GM21390 (cell line): ENCODE data around the gene KCNB1.
"Not testable (repeated sequence)": the region's sequence is repeated elsewhere in the genome, so short reads cannot be mapped to it uniquely, and the experiment has no call there.

Experiments
- ATAC-seq: cut with Tn5 transposase; IDR thresholded peaks from one replicate; pipeline ENCODE4 v1.9.1; 2021; ENCODE audit not compliant: unreplicated experiment

The KCNB1 gene

DNA sequence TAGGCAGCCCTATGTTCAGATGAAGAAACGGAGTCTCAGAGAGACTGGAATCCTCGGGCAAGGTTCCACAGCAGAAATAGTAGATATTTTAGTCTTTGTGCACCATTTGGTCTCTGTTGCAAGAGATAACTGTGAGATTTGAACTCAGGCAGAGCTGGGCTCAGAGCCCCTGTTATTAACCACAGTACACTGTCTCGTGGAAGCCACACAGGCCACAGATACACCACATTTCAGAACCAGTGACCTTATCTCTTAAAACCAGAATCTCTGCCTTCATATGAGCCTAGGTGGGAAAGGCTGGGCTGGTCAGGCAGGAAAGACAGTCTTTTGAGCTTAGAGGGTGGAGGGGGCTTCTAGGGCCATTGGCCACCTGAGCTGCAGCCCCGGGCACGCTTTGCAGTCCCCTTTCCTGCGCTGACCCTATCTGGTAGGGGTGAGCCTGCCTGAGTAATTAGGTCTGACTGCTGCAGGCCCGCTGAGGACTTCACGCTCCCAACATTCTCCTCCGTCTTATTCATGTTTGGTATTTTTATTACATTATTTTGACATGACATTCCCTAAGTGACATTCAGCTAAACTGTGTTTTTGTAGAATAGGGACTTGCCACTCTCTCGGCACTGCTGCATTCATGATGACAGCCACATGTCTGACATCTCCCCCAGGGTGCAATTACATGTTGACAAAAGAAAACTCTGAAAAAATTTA lies 71.1 kb downstream of the KCNB1 start:
- no peak for ATAC-seq

- ATAC-seq, result not testable (repeated sequence)
These were observed 72.4 kb downstream of the KCNB1 start for GRCh38 chr20:49409975-49410621.

- no peak for ATAC-seq
These were observed 73.0 kb downstream of the KCNB1 start for GRCh38 chr20:49409302-49409974.

- ATAC-seq, result no peak
These were observed 73.9 kb downstream of the KCNB1 start for GRCh38 chr20:49408509-49409104.

GRCh38 chr20:49406666-49407065 lies 75.8 kb downstream of the KCNB1 start:
- no peak for ATAC-seq

DNA sequence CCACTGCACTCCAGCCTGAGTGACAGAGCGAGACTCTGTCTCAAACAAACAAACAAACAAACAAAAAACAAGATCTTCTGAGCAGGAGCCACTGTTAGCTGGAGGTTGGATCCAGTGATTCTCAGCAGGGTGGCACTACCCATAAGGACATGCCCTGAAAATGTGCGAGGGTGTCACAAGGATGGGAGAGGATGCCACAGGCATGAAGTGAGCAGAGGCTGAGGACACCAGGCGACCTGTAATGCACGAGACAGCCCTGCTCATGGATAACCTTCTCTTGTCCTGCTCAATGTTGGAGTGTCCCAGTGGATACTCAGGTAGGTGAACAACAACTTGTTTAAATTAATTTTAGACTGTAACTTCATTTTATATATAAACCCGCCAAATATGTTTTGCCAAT lies 76.8 kb downstream of the KCNB1 start:
- no peak for ATAC-seq

GRCh38 chr20:49405062-49405683 lies 77.3 kb downstream of the KCNB1 start:
- no peak for ATAC-seq

DNA sequence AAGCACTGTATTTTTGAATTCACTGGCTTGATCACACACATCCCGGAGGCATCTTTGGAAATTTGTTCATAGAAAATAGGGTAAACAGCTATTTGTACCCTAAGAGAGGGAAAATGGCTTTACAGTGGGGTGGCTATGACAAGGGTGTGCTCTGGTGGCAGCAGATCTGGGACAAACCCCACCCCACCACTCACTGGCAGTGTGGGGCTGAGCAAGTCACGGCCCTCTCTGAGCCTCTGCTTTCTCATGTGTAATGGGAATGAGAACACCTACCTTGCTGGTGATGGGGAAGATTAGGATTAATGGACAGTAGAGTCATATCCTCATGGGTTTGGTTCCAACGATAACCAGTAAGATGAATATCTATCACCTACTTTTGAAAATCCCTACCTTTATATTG lies 78.0 kb downstream of the KCNB1 start:
- no peak for ATAC-seq

- no peak for ATAC-seq
These were observed 78.6 kb downstream of the KCNB1 start for GRCh38 chr20:49403911-49404310.

DNA sequence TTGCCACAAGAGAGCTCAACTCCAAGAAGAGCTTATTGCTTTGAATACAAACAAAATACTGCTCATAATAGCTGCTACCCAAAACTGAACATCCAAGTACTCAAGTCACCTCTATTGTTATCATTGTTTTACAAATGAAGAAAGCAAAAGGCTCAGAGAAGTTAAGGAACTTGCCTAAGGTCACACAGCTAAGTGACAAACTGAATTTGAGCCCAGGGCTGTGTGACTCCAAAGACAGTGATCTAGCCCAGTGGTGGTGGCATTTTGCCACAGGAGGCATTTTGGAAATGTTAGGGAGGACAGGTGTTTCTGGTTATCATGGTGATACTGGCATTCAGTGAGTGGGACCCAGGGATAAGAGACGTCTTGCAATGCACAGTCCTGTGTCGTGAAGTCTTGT lies 79.5 kb downstream of the KCNB1 start:
- ATAC-seq, result no peak

- ATAC-seq, result no peak
These were observed 81.6 kb downstream of the KCNB1 start for GRCh38 chr20:49400904-49401303.

DNA sequence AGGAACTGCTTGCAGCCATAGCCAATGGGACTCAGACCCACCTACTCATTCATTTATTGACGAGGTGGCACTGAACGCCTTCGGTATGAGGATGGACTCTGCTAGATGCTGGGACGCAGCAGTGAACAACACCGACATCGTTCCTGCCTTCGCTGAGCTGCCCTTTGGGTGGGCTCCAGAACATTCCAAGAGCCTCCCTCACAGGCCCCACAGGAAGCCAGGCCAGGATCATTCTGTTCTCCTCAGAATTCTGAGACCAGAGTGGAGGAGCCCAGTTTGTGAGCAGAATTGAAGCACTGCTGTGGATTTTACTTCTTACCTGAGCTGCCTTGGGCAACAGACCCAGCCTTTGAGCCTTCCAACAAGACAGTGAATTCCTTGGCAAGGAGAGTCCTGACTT lies 82.1 kb downstream of the KCNB1 start:
- ATAC-seq, result no peak

DNA sequence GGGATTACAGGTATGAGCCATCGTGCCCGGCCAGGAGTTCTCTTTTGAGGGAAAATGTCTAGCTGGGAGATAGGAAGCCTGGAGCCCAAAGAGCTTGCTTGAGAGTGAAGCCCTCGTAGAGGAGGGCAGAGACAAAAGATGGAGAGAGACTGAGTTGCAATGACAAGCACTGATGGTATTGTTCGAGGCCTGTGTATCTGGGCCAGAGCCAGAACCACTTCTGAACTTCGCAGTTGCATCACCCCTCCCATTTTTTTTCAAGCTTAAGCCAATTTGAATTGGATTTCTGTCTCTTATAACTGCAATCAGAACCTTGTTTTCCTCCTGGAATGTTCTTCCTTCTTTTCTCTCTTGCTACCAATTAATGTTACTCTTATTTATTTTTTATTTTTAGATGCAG lies 83.1 kb downstream of the KCNB1 start:
- ATAC-seq, result no peak

DNA sequence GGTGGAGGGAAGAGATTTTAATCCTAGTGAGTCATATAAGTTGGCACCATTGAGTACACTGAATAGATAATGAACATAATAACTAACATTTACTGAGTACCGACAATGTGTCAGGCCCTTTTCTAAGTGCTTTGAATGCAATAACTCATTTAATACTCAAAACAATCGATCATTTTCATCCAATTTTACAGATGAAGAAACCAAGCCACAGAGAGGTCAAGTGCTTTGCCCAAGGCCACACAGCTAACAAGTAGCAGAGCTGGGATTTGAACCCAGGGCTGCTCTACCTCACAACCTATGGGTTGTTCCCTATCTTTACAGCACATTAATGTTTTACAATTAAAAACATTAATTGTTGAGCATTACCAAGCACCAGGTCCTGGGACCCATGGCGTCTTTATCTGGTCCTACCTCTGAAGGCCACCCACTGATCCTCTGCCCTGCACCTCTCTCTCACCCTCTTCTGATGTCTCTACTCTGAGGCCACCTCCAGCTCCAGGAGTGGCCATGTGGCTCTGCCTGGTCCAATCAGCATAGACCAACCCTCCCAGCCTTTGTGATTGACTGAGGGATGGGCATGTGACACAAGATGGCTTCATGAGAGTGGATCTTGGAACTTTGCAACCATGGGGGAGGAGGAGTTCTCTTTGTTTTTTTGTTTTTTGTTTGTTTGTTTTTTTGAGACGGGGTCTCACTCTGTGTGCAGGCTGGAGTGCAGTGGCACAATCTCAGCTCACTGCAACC lies 83.9 kb downstream of the KCNB1 start:
- no peak for ATAC-seq

GRCh38 chr20:49397525-49397924 lies 84.9 kb downstream of the KCNB1 start:
- ATAC-seq, result no peak

DNA sequence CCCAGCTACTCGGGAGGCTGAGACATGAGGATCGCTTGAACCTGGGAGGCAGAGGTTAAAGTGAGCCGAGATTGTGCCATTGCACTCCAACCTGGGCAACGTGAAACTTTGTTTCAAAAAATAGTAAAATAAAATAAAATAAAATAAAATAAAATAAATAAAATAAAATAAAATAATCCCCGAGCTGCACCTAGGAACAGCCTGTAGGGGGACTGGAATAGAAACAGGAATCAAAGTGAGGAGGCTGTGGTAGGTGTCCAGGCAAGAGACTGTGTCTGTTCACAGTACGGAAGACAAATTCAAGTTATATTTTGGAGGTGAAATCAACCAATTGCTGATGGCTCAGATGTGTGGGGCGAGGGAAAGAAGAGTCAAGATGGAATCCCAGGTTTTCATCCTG lies 86.2 kb downstream of the KCNB1 start:
- ATAC-seq, result no peak

GRCh38 chr20:49395659-49396058 lies 86.8 kb downstream of the KCNB1 start:
- ATAC-seq, result no peak

- ATAC-seq, result no peak
These were observed 87.3 kb downstream of the KCNB1 start for GRCh38 chr20:49395183-49395582.

DNA sequence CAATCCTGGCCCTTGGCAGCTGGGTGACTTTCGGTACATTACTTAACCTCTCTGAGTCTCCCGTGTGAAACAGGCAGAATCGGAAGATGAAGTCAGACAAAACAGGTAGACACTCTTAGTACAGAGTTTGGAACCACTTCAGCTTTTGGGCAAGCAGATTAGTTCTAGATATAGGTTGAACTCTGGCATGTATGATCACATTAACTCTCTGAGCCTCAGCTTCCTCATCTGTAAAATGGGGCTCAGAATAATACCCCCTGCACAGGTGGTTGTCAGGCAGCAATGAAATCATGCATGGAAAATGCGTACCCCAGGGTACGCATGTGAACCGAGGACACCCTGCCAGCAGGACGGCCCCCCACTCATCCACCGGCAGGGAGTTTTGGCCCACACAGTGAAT lies 87.7 kb downstream of the KCNB1 start:
- no peak for ATAC-seq

DNA sequence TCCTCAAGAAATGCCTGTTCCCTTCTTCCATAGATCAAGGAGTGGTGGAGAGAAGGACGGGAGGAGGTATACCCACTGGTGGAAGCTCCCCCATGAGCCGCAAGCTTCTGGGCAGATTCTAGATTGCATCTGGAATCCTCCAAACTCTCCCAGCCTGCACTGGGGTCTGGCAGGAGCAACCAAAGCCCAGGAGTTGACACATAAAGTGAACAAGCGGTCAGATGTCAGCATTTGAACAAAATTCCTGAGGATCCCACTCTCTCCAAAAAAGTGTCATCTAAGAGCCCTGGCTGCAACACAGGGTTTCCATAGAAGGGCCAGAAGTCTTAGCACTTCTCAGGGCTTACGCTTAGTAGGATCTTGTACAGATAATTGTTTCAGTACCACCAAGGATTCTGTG lies 88.2 kb downstream of the KCNB1 start:
- ATAC-seq, result no peak

DNA sequence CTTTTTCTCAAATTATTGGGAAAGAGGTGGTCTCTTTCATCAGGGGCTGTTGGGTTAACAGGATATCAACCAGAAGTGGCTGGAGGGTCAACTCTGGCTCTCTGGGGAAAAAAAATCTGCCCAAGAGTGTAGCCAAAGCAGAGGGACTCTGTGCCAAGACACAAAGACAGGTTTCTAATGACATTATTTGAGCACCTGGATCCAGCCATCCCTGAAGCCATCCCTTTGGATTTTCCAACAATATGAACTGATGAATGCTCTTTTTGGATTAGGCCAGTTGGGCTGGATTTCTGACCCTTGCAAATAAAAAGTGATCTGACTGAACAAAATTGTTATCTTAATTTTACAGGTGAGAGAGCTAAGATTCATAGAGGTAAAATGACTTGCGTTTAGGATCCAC lies 88.7 kb downstream of the KCNB1 start:
- ATAC-seq, result no peak
